Transverse colon (tissue), 4 donors: ENCODE results near the gene ANGPTL1. TPM values are rescaled to one million over a fixed set of nuclear protein-coding genes. Genes with fewer than 3 reads are reported as not detected.

Source experiments
- DNase-seq: peaks from one replicate; pipeline ENCODE4 v3.0.0-alpha.2; 2019
- H3K27ac ChIP-seq, 4 donors: fragments of 200-600 bp; sonication (generic); 2 replicates each; pipeline ENCODE4 v1.5.1; 2016 to 2018; ENCODE audit warnings: inconsistent platforms in 4 of 4
- H3K27me3 ChIP-seq: fragments of 200-600 bp; sonication (generic); 2 replicates; pipeline ENCODE4 v1.5.1; 2017; ENCODE audit warnings: inconsistent platforms
- H3K36me3 ChIP-seq, 4 donors: fragments of 200-600 bp; sonication (generic); 2 replicates each; pipeline ENCODE4 v1.5.1; 2017 to 2019; ENCODE audit warnings: inconsistent platforms in 4 of 4
- H3K4me1 ChIP-seq, 4 donors: fragments of 200-600 bp; sonication (generic); 2 replicates each; pipeline ENCODE4 v1.5.1; 2017 to 2020; ENCODE audit warnings: inconsistent platforms in 4 of 4
- H3K4me3 ChIP-seq, 4 donors: fragments of 200-600 bp; sonication (generic); 1 replicate in 1 of 4; 2 replicates in 3 of 4; pipeline versions ENCODE4 v1.5.1 to v1.6.1; 2017 to 2019; ENCODE audit warnings: inconsistent platforms in 4 of 4
- H3K9me3 ChIP-seq, 2 donors: fragments of 200-600 bp; sonication (generic); 2 replicates each; pipeline ENCODE4 v1.5.1; 2017 to 2019; ENCODE audit warnings: inconsistent platforms in 2 of 2
- CTCF ChIP-seq, 5 experiments: fragments of 200-600 bp in 3 of 5; fragments of 450-650 bp in 2 of 5; sonication (generic) in 3 of 5; IDR thresholded peaks; 1 replicate in 2 of 5; 2 replicates in 3 of 5; pipeline ENCODE4 v1.5.1; 2016 to 2017; ENCODE audit warnings: antibody characterized with exemption in 5 of 5, inconsistent platforms in 3 of 5, mild to moderate bottlenecking in 2 of 5, moderate library complexity in 1 of 5
- EP300 ChIP-seq: sonication (generic); formaldehyde crosslinking; IDR thresholded peaks from one replicate; pipeline ENCODE4 v1.6.1; 2017; ENCODE audit warnings: antibody characterized with exemption, low read depth
- POLR2A ChIP-seq: fragments of 450-650 bp; IDR thresholded peaks from one replicate; pipeline ENCODE4 v1.6.1; 2016; ENCODE audit warnings: antibody characterized with exemption, mild to moderate bottlenecking, moderate library complexity
- POLR2AphosphoS5 ChIP-seq, 3 donors: sonication (generic); formaldehyde crosslinking; IDR thresholded peaks; one replicate each; pipeline ENCODE4 v1.6.1; 2016; ENCODE audit warnings: antibody characterized with exemption in 3 of 3
- WGBS, 2 donors: methylation state at CpG; one replicate each; pipeline ENCODE4 v1.1.5; 2018; ENCODE audit warnings: low coverage in 1 of 2; 5-methylcytosine and 5-hydroxymethylcytosine counted together
- in situ Hi-C, 4 donors: fragments of 200-750 bp; cut with MboI; loops; one replicate each; pipeline versions ENCODE4 v1.15.0 to v1.15.1; 2017; ENCODE audit warnings: low sequenced_read_pairs in 3 of 4, low pct_ligation_motif_present in 1 of 4, low pct_unique_long_range_greater_than_20kb in 1 of 4
- intact Hi-C: fragments of 100-400 bp; cut with DNase I; formaldehyde crosslinking; loops from one replicate; pipeline ENCODE4 v1.15.1; 2023; ENCODE audit warnings: low total_unique reads
- total RNA-seq, 4 donors: library from RNA; depleted of rRNA; stranded (reverse); fragments of >200 nt; gene quantifications; one replicate each; pipeline ENCODE4 v1.1.0, GENCODE V29; 2016

Gene ANGPTL1
- total RNA-seq, 4 donors from 2014 or later = 10.8 to 29.2 (median 18.0) TPM

DNA sequence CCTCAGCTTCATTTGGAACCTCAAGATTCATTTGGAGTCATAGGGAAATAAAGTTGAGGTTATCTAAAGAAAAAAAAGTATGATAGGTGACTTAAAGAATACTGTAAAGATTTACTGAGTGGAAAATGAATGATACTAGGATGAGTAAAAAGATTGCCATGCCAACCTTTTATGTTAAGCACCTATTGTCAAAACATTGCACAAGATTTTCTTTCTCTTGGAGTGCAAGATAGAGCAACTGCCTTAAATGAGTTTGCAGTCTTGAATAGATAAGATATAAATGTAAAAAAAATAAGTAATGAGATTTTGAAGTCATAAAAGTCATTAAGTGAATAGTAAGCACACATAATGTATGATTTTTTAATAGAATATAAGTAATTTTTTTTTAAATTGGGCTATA is 5.1 kb upstream of the ANGPTL1 start:
- Histone ChIP-seq H3K36me3 (peaks cover 0 to 3% (median 0%) of the 10 kb centered on the region in 4 donors), H3K4me3 (no peak overlapping the region), H3K9me3 (no peaks in the 10 kb centered on the region), H3K4me1 (peaks cover 10 to 19% (median 15%) of the 10 kb centered on the region in 4 donors), H3K27ac (no peak overlapping the region), H3K27me3 (no peaks in the 10 kb centered on the region)
- in situ Hi-C loops = no loop called here
- DNase-seq = no peak
- TF ChIP-seq POLR2A (no peak), POLR2AphosphoS5 (IDR thresholded peaks at IDR 0.05) (no peak), CTCF (IDR thresholded peaks at IDR 0.05) (no peak), EP300 (no peak)
- intact Hi-C loops = no loop called here

- H3K27me3 ChIP-seq = no peaks in the 10 kb centered on the region
- no peak for TF ChIP-seq EP300
- TF ChIP-seq POLR2AphosphoS5 (IDR thresholded peaks at IDR 0.05) = no peak
- TF ChIP-seq POLR2A = no peak
- TF ChIP-seq CTCF (IDR thresholded peaks at IDR 0.05) = no peak
- no peak overlapping the region for H3K27ac ChIP-seq
- in situ Hi-C loops (no loop called here), intact Hi-C loops (loop anchor here (5.0 kb wide), 1 partner anchor 57 kb away; no protein-coding TSS in a partner anchor)
- DNase-seq = no peak
- H3K4me1 ChIP-seq = peaks cover 10 to 25% (median 19%) of the 10 kb centered on the region in 4 donors
- WGBS, 2 donors = 92 to 94% methylated on average over 2 of the region's 2 CpGs
- H3K36me3 ChIP-seq = peaks cover 0 to 3% (median 0%) of the 10 kb centered on the region in 4 donors
- H3K4me3 ChIP-seq = no peak overlapping the region
- no peaks in the 10 kb centered on the region for H3K9me3 ChIP-seq
Observed at GRCh38 chr1:178874966-178875365, 4.1 kb upstream of the ANGPTL1 start.

DNA sequence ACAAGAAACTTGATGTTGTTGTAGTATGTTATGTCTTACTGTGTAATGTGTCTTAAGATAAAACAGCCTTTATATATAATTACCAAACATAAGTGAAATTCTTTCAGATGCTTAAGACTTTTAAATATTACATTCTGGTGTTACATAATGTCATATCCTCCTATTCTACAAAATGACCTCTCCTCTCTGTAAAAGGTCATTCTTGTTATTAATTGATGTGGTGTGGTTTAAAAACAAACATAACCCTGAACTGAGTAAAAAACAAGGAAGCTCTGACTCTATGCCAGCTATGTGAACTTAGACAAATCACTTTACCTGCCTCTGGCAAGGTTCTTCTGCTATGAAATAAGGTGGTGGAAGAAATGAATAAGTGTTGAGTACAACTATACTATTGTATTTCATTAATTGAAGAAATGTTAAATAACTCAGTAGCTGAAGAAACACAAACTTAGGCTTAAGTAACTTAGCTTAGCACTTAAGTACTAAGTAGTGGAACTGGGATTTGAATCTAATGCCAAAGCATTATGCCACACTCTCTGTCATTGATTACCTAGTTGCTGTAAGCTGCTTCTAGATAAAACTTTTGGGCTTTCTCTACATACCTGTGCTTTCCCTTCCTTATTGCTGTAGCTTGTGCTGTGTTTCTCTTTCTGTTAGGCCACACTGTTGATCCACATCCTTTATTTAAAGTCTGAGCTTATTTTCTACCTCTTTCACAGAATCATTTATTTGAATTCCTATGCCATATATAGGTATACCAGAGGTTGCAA is 859 bp upstream of the ANGPTL1 start:
- Histone ChIP-seq H3K4me1 (peaks cover 10 to 39% (median 22%) of the 10 kb centered on the region in 4 donors), H3K4me3 (peak overlapping the region in 1 of 4 donors; percentile 45), H3K9me3 (no peaks in the 10 kb centered on the region), H3K27me3 (no peaks in the 10 kb centered on the region), H3K36me3 (no peaks in the 10 kb centered on the region), H3K27ac (peak overlapping the region; percentile 73 to 84 (median 80))
- intact Hi-C loops = loop anchor here (5.0 kb wide), 1 partner anchor 61 kb away; no protein-coding TSS in a partner anchor
- in situ Hi-C loops = no loop called here
- DNase-seq = no peak
- TF ChIP-seq CTCF (IDR thresholded peaks at IDR 0.05) (no peak), POLR2A (no peak), EP300 (no peak), POLR2AphosphoS5 (IDR thresholded peaks at IDR 0.05) (no peak)

DNA sequence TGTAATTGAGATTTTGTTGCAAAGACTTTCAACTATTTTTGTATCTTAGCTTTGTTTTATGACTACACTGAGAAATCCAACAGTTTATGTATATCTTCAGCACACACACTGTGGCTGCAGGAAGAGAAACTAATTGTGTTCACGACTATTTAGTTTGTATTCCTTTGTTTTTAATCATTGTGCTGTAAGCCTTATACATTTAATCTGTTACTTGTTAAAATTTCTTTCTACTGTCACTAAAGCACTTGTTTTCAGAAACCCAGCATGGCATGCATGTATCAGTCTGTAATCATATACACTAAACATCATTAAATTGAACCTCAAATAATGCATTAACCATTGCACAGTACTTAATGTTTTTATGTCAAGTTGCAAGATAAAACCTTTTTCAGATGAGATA is 656 bp downstream of the ANGPTL1 start:
- in situ Hi-C loops = no loop called here
- peak overlapping the region; percentile 73 to 84 (median 80) for H3K27ac ChIP-seq

More for the DNA sequence above, 656 bp downstream of the ANGPTL1 start:
- no peak for TF ChIP-seq EP300
- TF ChIP-seq POLR2AphosphoS5 (IDR thresholded peaks at IDR 0.05) = no peak
- no peak for TF ChIP-seq POLR2A
- TF ChIP-seq CTCF (IDR thresholded peaks at IDR 0.05) = no peak
- Histone ChIP-seq H3K4me1 (peaks cover 10 to 42% (median 29%) of the 10 kb centered on the region in 4 donors), H3K27me3 (no peaks in the 10 kb centered on the region), H3K9me3 (no peaks in the 10 kb centered on the region), H3K36me3 (no peaks in the 10 kb centered on the region), H3K4me3 (peak overlapping the region; percentile 7 to 45 (median 22))
- DNase-seq = no peak
- 38 to 52% methylated on average over 1 of the region's 1 CpG for WGBS, 2 donors
- intact Hi-C loops = loop anchor here (5.0 kb wide), 1 partner anchor 62 kb away; no protein-coding TSS in a partner anchor
